Right renal pelvis (tissue), 4 donors: ENCODE measurements around the gene SCAF11. TPM values are rescaled to one million over a fixed set of nuclear protein-coding genes. Genes with fewer than 3 reads are reported as not detected.

Experiments used
- DNase-seq, 4 donors: peaks; one replicate each; pipeline ENCODE4 v3.0.0-alpha.2; 2013; ENCODE audit warnings: low read depth in 4 of 4, low spot score in 3 of 4, missing footprints in 1 of 4
- polyA plus RNA-seq, 4 donors: library from polyadenylated mRNA; unstranded; fragments of 120-200 nt; gene quantifications; one replicate each; pipeline ENCODE4 v1.2.1, GENCODE V29; 2013; ENCODE audit not compliant: insufficient read length in 4 of 4

SCAF11 gene
- polyA plus RNA-seq, 4 donors = 93.7 to 122 (median 107) TPM

GRCh38 chr12:45981075-45981837 is 9.1 kb downstream of the SCAF11 start:
- no peak for DNase-seq

DNA sequence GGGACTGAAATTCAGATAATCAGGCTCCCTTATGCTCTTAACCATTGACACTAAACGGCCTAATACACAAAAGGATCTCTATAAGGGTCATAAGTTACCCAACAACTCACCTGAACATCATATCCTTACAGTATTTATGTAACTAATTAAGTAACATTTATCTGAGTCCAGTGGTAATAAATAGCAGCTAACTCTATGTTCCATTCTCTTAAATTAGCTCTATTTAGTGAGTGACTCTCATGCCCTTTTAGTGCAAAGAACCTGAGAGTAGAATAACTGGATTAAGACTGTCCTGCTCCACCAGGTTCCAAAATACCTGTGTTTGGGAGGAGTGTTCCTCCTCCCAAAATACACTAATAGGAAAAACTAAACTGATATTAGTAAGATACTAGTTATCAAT is 9.8 kb downstream of the SCAF11 start:
- DNase-seq = no peak

GRCh38 chr12:45978108-45978507 is 12.3 kb downstream of the SCAF11 start:
- DNase-seq = no peak

DNA sequence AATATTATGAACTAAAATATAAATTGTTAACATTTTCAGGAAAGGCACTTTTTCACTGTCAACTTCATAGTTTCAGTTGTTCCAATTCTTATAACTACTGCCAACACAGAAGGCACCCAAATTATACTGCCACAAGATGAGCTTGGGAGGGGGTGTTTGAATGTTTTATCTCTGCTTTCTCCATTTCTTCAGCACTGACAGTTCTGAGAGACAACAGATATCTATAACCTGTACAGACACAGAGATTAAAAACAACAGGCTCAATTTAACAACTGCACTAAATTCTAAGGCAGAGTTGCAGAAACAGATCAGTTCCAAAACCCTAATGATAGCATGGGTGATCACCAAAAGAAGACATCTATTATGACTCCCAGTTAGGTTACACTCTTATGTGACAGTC is 12.8 kb downstream of the SCAF11 start:
- DNase-seq = no peak

DNA sequence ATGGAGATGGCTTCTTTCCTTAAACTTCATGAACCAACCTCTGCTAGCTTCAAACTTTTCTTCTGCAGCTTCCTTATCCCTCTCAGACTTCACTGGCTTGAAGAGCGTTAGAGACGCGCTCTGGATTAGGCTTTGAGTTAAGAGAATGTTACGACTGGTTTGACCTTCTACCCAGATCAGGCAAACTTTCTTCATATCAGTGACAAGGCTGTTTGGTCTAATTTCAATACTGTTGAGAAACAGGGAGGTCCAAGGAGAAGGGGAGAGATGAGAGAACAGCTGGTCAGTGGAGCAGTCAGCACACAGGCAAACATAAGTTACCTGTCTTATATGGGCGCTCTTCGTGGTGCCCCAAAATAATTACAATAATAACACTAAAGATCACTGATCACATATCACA is 14.9 kb downstream of the SCAF11 start:
- DNase-seq = no peak

GRCh38 chr12:45974883-45975282 is 15.5 kb downstream of the SCAF11 start:
- no peak for DNase-seq

DNA sequence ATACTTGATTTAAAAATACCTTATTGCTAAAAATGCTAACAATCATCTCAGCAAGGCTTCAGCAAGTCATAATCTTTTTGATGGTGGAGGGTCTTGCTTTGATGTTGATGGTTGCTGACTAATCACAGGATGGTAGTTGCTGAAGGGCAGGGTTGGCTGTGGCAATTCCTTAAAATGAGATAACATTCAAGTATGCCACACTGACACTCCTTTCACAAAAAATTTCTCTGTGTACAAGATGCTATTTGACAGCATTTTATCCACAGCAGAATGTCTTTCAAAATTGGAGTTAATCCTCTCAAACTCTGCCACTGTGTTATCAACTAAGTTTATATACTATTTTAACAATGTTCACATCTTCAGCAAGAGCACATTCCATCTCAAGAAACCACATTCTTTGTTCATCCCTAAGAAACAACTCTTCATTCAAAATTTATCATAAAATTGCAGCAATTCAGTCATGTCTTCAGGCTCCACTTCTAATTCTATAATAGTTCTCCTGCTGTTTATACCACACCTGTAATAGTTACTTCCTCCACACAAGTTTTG is 16.1 kb downstream of the SCAF11 start:
- no peak for DNase-seq

DNA sequence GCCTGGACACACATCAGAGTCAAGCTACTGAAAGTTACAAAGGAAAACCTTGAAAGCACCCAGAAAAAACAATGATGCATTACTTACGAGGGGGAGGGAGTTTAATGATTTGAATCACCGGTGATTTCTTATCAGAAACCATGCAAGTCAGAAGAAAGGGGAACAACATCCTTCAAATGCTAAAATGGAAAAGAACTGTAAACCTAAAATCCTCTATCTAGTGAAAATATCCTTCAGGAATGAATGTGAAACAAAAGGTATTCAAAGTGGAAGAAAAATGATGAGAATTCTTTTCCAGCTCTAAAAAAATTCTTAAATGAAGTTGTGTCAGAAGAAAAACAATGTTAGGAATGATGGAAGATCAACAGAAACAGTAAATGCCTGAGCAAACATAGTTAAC is 16.8 kb downstream of the SCAF11 start:
- DNase-seq = no peak

DNA sequence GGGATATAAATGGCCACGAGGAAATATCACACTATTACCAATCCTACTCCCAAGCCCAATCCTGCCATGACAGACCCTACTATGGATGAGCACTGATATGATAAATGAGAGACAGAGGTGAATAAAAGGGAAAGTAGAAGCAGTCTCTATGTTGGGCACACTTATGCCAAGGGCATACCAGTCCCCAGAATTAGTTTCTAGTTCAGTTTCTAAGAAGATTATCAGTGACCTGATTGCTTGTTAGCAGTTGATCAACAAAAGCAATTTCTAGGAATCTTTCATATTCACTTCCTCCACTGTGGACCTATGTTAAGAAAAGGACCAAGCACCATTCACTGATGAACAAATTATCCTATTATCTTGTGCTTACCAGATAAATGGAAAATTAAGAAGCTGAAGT is 20.0 kb downstream of the SCAF11 start:
- no peak for DNase-seq

GRCh38 chr12:45969084-45969483 is 21.3 kb downstream of the SCAF11 start:
- DNase-seq = no peak

DNA sequence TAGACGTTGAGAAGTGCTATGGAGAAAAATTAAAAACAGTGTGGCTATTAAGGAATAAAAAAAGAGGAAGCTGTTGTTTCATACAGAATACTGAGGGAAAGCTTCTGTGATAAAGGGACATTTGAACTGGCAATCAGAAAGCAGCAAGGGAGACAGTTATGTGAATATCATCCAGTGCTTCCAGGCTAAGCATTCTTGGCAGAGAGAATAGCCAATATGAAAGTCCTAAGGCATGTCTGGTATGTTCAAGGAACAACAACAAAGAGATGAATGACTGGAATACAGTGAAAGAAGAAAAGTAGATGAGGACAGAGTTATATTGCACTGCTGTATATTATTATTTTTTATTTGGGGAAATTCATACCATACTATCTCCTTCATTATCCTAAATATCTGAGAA is 23.9 kb downstream of the SCAF11 start:
- no peak for DNase-seq

GRCh38 chr12:45962553-45963325 is 27.6 kb downstream of the SCAF11 start:
- DNase-seq = no peak

DNA sequence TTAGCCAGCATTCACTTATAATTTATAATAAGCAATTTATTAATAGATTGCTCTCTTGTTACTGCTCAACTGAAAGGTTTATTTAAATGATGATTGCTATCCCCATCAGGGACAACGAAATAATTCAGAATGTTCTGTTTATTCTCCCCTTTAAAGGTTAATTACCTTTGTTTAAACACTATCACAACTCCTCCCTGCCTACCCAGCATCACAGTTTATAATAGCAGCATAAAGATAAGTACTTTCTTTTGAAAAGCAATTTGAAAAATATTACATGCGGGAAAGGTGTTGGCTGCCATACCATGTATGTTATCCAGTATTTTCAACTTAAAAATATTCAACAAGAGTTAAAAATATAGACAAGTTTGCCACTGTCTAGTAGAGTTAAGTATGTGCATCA is 30.6 kb downstream of the SCAF11 start:
- DNase-seq = no peak

DNA sequence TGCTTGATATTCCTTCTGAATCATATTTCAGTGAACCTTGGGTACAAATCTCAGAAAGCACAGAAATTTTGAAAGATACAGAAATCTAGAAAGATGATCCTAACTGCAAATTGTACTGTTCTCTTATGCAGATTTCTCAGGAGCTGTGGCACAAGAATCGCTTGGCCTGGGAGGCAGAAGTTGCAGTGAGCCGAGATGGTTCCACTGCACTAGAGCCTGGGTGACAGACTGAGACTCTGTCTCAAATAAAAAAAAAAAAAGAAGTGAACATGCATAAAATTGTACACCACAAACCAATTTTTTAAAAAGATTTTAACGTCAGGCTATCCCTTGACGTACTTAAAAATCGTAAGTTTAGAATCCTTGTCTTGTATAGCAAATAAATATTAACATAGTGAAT is 31.3 kb downstream of the SCAF11 start:
- no peak for DNase-seq

GRCh38 chr12:45948546-45948945 is 41.8 kb downstream of the SCAF11 start:
- DNase-seq = no peak

DNA sequence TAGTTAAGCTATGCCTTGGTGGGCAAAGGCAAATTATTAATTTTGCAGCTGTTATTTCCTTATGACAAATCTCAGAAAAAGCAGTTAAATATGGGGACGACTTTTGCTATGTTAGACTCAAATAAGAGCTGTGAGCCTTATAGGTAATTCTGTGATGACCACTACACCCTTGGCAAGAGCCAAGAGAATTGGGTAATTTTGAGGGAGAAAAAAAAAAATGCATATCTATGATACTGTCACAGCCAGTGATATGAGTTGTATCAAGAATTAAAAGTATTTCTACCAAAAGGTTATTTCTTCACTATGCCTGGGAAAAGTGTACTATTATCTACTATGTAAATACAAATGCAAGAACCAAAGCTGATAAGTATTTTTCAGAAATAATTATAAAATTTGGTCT is 43.9 kb downstream of the SCAF11 start:
- DNase-seq = no peak

GRCh38 chr12:45944771-45945170 is 45.6 kb downstream of the SCAF11 start:
- DNase-seq = no peak

- no peak for DNase-seq
Observed at GRCh38 chr12:45939759-45940158, 50.6 kb downstream of the SCAF11 start.

DNA sequence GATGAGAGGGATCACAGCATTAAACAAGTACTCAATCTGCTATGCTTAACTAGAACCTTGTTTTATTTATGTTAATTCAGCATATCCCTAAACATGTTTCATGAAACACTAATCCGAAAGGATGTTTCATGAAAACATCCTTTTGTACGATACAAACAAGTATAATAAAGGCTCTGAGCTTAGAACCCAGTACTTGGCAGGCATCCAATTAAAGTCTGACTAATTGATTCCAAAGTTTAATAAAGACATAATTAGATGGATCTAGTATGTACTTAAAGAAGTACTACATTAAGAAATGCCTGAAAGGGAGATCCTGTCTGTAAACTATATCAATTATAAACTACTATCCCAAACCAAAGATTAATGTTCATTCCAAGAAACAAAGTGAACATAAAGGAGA is 51.8 kb downstream of the SCAF11 start:
- DNase-seq = no peak

DNA sequence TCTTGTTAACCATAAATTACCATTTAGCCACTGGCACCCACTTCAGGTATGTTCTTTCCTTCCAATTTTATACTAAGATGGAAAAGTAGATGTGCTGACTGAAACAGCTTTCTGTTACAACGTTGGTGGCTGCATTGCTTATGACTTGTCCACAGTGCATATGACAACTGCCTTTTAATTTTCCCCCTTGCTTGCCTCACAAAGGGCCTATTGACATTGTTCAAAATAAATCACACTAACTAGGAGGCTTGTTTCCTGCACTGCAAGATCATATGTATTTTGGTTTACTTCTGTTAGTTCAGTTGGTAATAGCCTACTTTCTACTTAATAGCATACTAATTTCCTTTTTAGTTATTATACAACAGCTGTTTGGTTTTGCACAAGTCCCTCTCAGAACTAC is 55.4 kb downstream of the SCAF11 start:
- DNase-seq = no peak

DNA sequence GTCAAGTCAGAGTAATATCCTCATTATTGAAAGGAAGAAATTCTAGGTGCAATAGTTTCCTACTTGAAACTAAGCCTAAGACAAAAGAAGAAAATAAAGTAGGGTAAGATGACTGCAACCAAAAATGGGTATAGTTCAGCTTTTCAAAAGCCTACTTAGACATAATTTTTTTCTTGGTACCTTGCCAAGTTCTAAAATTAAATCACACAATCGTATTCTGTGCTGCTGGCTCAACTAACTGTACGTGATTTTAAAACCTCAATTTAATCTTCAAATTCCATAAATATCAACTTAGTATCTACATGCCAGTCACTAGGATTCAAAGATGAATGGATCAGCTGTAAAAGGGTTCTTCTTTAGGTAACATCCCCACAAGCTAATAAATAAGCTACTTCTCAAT is 56.9 kb downstream of the SCAF11 start:
- DNase-seq = no peak

- DNase-seq = no peak
Observed at GRCh38 chr12:45930369-45930768, 60.0 kb downstream of the SCAF11 start.
